Measurements from ENCODE around the gene CD40. TPM values are rescaled to one million over a fixed set of nuclear protein-coding genes. Genes with fewer than 3 reads are reported as not detected.
A peak's percentile ranks its signal among the peaks of the same experiment; 100 is the strongest.

CD40 gene
- total RNA-seq (2022) (1.5 and 2.3 TPM in 2 replicates), Bru-seq, nascent RNA (percentile 35 among the genes with signal in this experiment), BruChase-seq, experiment 1, labeled RNA remaining after a 6-hour chase (percentile 40 among the genes with signal in this experiment), BruChase-seq, experiment 2, labeled RNA remaining after a 2-hour chase (percentile 39 among the genes with signal in this experiment)
- long read RNA-seq, partial matches to known transcripts, result 0 of 4 reads
- long read RNA-seq, other reads (novel, unspliced or antisense), result 0 of 4 reads

DNA sequence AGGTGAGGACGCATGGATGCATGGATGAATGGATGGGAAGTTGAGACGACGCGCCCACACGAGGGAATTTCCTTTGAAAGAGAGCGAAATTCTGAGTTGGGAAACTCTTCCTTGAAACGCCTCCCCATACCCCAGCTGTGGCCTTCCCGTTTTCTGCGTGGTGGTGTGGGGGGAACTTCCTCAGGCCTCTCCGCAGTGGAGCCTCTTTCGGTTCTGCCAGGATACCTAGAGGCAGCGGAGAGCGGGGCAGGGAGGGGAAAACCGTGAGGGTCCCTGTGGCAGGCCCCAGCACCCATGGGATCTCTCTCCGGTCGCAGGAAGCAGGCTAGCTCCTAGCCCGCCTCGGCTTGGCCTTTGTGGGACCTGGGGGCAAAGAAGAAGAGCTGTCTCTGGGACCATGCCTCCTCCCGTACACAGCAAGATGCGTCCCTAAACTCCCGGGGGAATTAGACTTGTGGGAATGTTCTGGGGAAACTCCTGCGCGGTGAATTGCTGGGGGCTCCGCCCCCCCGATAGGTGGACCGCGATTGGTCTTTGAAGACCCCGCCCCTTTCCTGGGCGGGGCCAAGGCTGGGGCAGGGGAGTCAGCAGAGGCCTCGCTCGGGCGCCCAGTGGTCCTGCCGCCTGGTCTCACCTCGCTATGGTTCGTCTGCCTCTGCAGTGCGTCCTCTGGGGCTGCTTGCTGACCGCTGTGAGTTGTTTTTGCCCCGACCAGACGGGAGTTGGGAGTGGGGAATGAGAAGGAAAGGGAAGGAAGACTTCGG is at the start of gene CD40:
Gene CD40 (plus strand): TSS at position 611 of the 764 bp plus-strand sequence. CDS start 30 bp downstream, at position 641.
- peak; percentile 66 for DNase-seq (ENCODE audit: unreplicated experiment)
- H3K27ac Mint-ChIP-seq (ENCODE audit: low read depth, unreplicated experiment), result no peak within 1 kb of the TSS

DNA sequence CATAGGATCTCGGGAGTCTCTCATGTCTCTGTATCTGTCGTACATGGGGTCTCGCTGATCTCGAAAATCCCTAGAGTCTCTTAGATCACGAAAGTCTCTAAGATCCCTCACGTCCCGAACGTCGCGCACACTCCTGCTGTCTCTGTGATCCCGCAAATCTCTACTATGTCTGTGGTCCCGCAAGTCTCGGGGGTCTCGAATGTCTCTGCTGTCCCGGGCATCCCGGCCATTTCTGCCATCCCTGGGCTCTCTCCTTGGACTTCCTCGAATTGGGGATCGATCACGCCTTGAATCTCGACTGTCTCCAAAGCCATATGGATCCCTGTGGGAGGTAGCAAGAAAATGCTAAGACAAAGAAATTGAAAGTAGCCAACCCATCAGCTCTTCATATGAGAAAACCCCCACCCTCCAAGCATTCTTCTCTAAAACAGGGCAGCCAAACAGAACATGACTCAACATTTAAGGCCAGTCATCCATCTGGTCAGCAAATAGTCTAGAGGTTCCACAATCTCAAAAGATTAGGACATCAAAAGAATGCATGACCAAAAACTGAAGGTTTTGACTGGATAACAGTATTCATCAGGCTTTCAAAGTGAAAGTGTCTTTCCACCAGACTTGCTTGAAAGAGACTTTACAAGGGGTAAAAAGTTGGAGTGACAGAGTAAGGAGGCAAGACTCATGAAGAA is 47.8 kb upstream of the CD40 start:
- Mint-ChIP-seq H3K27ac (ENCODE audit: low read depth, unreplicated experiment) (no peak overlapping the region), H3K27me3 (ENCODE audit: insufficient read depth, unreplicated experiment) (no peaks in the 10 kb centered on the region), H3K36me3 (ENCODE audit: insufficient read depth, unreplicated experiment) (peaks cover 15% of the 10 kb centered on the region), H3K4me1 (ENCODE audit: insufficient read depth, unreplicated experiment) (peaks cover 8% of the 10 kb centered on the region), H3K9me3 (ENCODE audit: unreplicated experiment) (no peaks in the 10 kb centered on the region), H3K4me3 (ENCODE audit: unreplicated experiment) (no peak overlapping the region)
- DNase-seq (ENCODE audit: unreplicated experiment), result no peak
- BruUV-seq (replicated peaks), result no TSS peak
- ChIA-PET CTCF (no interaction called here), POLR2A (interaction anchor here (0.7 kb wide), 1 partner anchor 20 kb away, joined by 3 read pairs; no protein-coding TSS in a partner anchor)
- TF ChIP-seq, protein P1, sequence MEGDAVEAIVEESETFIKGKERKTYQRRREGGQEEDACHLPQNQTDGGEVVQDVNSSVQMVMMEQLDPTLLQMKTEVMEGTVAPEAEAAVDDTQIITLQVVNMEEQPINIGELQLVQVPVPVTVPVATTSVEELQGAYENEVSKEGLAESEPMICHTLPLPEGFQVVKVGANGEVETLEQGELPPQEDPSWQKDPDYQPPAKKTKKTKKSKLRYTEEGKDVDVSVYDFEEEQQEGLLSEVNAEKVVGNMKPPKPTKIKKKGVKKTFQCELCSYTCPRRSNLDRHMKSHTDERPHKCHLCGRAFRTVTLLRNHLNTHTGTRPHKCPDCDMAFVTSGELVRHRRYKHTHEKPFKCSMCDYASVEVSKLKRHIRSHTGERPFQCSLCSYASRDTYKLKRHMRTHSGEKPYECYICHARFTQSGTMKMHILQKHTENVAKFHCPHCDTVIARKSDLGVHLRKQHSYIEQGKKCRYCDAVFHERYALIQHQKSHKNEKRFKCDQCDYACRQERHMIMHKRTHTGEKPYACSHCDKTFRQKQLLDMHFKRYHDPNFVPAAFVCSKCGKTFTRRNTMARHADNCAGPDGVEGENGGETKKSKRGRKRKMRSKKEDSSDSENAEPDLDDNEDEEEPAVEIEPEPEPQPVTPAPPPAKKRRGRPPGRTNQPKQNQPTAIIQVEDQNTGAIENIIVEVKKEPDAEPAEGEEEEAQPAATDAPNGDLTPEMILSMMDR (IDR thresholded peaks at IDR 0.05; ENCODE audit: unreplicated experiment), result no peak
- intact Hi-C loops (cut with micrococcal nuclease), result no loop called here

More for the DNA sequence above, at the start of gene CD40:
- TF ChIP-seq, protein P1 (IDR thresholded peaks at IDR 0.05; ENCODE audit: unreplicated experiment), result no peak
- H3K4me1 Mint-ChIP-seq (ENCODE audit: insufficient read depth, unreplicated experiment), result peaks cover 7% of the 10 kb centered on the region
- intact Hi-C loops (cut with micrococcal nuclease), result no loop called here
- POLR2A ChIA-PET, result interaction anchor here (0.6 kb wide), 1 partner anchor 182 kb away, joined by 3 read pairs; no protein-coding TSS in a partner anchor
- H3K36me3 Mint-ChIP-seq (ENCODE audit: insufficient read depth, unreplicated experiment), result no peaks in the 10 kb centered on the region
- peak within 1 kb of the TSS; percentile 78 for H3K4me3 Mint-ChIP-seq (ENCODE audit: unreplicated experiment)
- CTCF ChIA-PET, result interaction anchor here (1.6 to 2.7 kb wide), 2 partner anchors 15 to 94 kb away, joined by 3 to 18 read pairs; no protein-coding TSS in a partner anchor
- no peaks in the 10 kb centered on the region for H3K9me3 Mint-ChIP-seq (ENCODE audit: unreplicated experiment)
- BruUV-seq (replicated peaks), result no TSS peak
- H3K27me3 Mint-ChIP-seq (ENCODE audit: insufficient read depth, unreplicated experiment), result peaks cover 11% of the 10 kb centered on the region

DNA sequence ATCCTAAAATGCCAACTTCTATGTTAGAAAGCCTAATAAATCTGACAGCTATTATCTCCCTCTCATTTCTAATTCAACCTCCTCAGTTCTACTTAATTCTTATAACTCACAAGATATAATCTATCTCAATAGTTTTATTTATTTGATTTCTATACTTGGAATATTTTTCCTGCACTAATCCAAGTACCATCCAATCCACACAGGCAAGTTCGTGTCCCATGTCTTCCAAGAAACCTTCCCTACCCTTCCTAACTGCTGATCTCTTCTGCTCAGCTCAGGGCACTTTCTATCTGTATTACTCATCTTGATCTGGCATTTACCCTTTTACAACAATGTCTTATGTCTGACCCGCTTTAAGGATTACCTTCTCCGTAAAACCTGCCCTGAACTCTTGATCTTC is 46.5 kb upstream of the CD40 start:
- TF ChIP-seq, protein P1 (IDR thresholded peaks at IDR 0.05; ENCODE audit: unreplicated experiment), result no peak
- Mint-ChIP-seq H3K27me3 (ENCODE audit: insufficient read depth, unreplicated experiment) (no peaks in the 10 kb centered on the region), H3K36me3 (ENCODE audit: insufficient read depth, unreplicated experiment) (peaks cover 15% of the 10 kb centered on the region), H3K4me3 (ENCODE audit: unreplicated experiment) (no peak overlapping the region), H3K4me1 (ENCODE audit: insufficient read depth, unreplicated experiment) (peaks cover 8% of the 10 kb centered on the region), H3K27ac (ENCODE audit: low read depth, unreplicated experiment) (no peak overlapping the region), H3K9me3 (ENCODE audit: unreplicated experiment) (no peaks in the 10 kb centered on the region)
- no TSS peak for BruUV-seq (replicated peaks)
- ChIA-PET POLR2A (interaction anchor here (0.6 to 1.8 kb wide), 4 partner anchors 9 to 342 kb away, joined by 3 to 5 read pairs (median 3); no protein-coding TSS in a partner anchor), CTCF (interaction anchor here (0.5 kb wide), 1 partner anchor 30 kb away, joined by 4 read pairs; no protein-coding TSS in a partner anchor)
- intact Hi-C loops (cut with micrococcal nuclease), result no loop called here
- DNase-seq (ENCODE audit: unreplicated experiment), result no peak

Data from MCF 10A (cell line).